Measurements from ENCODE around the gene COQ2. TPM values are rescaled to one million over a fixed set of nuclear protein-coding genes. Genes with fewer than 3 reads are reported as not detected.
A peak's percentile ranks its signal among the peaks of the same experiment; 100 is the strongest.
"Not testable (repeated sequence)": the region's sequence is repeated elsewhere in the genome, so short reads cannot be mapped to it uniquely, and the experiment has no call there.

COQ2 gene
- total RNA-seq, 8 experiments from 2014 or later: 5.6 to 26.2 (median 10.7) TPM

DNA sequence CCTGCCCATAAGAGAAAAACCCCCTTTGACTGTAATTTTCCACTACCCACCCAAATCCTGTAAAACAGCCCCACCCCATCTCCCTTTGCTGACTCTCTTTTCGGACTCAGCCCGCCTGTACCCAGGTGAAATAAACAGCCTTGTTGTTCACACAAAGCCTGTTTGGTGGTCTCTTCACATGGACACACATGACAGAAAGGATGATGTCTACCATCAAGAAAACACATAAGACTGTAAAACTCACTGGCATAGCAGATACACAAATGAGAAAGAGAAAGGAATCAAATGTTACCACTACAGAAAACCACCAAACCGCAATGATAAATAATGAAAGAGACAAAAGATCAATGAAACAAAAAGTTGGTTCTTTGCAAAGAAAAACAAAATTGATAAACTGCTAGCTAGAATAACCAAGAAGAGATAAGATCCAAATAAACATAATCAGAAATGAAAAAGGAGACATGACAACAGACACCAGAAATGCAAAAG is 48.9 kb downstream of the COQ2 start:
- H3K4me1 ChIP-seq (replicated peaks in 1 of 2); in situ Hi-C loops (cut with MboI; ENCODE audit: low pct_unique_long_range_greater_than_20kb in 2 of 9, low sequenced_read_pairs in 9 of 9, unreplicated experiment in 9 of 9); H3K4me3 ChIP-seq; ATAC-seq (replicated peaks in 6 of 8); H3K27ac ChIP-seq: not testable (repeated sequence)
- 71 to 100% (median 100%) methylated on average over 1 to 3 of the region's 3 CpGs; no CpG with 5 or more reads in 1 of the 10 experiments for WGBS, 10 experiments

DNA sequence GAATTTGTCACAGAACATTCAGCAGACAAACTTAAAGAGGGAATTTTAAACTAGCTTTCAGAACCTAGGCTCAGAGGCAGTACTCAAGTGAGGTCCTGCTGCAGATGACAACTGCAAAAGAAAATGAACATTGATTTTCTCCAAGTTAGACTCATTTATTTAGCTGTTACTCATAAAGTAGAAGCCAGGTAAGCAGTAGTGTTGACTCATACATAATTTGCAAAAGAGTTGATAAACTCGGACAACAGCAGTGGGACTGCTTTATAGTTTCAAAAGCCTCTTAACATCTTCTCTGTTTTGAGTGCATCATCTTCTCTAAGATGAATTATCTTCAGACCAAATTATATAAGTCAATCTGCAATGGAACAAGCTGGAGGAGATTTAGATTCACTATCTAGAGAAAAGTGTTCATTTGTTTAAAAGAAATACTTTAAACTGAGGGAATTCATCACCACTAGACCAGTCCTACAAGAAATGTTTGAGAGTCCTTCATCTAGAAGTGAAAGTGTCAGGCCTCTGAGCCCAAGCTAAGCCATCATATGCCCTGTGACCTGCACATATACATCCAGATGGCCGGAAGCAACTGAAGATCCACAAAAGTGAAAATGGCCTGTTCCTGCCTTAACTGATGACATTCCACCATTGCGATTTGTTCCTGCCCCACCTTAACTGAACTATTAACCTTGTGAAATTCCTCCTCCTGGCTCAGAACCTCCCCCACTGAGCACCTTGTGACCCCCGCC is 49.5 kb downstream of the COQ2 start:
- in situ Hi-C loops (cut with MboI; ENCODE audit: low pct_unique_long_range_greater_than_20kb in 2 of 9, low sequenced_read_pairs in 9 of 9, unreplicated experiment in 9 of 9): no loop called here
- Histone ChIP-seq H3K4me1 (replicated peaks in 1 of 2) (no peaks in the 10 kb centered on the region), H3K4me3 (no peak overlapping the region), H3K27ac (no peak overlapping the region)
- WGBS, 10 experiments: 83 to 100% (median 100%) methylated on average over 1 to 2 of the region's 4 CpGs; no CpG with 5 or more reads in 1 of the 10 experiments
- ATAC-seq (replicated peaks in 6 of 8): no peak

DNA sequence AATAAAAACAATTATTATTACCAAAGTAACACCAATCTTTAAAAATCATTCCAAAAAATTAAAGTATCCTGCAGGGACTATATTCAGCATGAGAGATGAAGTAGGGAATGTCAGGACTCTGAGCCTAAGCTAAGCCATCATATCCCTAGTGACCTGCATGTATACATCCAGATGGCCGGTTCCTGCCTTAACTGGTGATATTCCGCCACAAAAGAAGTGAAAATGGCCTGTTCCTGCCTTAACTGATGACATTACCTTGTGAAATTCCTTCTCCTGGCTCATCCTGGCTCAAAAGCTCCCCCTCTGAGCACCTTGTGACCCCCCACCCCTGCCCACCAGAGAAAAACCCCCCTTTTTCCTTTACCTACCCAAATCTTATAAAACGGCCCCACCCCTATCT is 50.2 kb downstream of the COQ2 start:
- H3K27ac ChIP-seq; H3K4me1 ChIP-seq (replicated peaks in 1 of 2); ATAC-seq (replicated peaks in 6 of 8); H3K4me3 ChIP-seq; in situ Hi-C loops (cut with MboI; ENCODE audit: low pct_unique_long_range_greater_than_20kb in 2 of 9, low sequenced_read_pairs in 9 of 9, unreplicated experiment in 9 of 9): not testable (repeated sequence)
- 100% methylated on average over 1 to 2 of the region's 3 CpGs; no CpG with 5 or more reads in 6 of the 10 experiments for WGBS, 10 experiments

DNA sequence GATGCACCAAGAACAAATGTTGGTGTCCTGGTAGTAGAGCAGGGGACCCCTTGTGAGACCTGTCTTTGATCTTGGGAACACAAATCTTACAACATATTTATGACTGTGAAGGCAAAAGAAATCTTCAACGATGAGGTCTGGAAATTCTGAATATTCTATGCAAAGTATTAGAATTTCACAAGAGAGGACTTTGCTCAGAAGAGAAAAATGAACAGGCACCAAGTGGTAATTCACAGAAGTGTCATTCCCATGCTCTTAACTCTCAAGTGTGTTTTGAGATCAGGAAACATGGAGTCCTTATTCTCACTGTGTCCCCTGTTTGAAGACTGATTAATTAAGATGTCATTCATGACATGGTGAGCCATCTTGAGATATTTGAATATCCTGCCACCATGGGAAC is 52.5 kb downstream of the COQ2 start:
- peak in 3 of 8 experiments; percentile 91 to 96 (median 94) for ATAC-seq (replicated peaks in 6 of 8)
- 0 to 71% (median 46%) methylated on average over 1 of the region's 1 CpG; no CpG with 5 or more reads in 6 of the 10 experiments for WGBS, 10 experiments
- Histone ChIP-seq H3K4me1 (replicated peaks in 1 of 2) (no peaks in the 10 kb centered on the region), H3K4me3 (no peak overlapping the region), H3K27ac (no peak overlapping the region)
- in situ Hi-C loops (cut with MboI; ENCODE audit: low pct_unique_long_range_greater_than_20kb in 2 of 9, low sequenced_read_pairs in 9 of 9, unreplicated experiment in 9 of 9): no loop called here

DNA sequence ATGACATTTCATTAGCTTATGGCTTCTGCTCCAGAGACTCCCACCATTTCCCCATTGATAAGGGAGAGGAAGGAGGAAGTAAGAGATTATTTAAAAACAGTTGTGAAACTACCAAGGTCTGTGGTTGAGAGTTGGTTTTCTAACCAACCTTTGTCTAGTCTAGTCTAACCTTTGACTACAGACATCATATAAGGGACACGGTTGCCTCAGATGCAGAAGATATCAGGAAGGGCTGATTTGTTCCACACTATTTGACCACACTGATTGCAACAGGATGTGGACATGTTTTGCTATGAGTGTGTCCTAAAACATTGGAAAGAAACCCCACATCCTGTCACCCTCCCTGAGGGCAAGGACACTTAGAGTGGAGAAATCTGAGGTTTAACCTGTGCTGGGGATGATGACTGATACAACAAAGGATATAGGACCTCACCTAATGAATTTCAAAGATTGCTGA is 53.0 kb downstream of the COQ2 start:
- WGBS, 10 experiments: 17 to 100% (median 95%) methylated on average over 1 of the region's 1 CpG; no CpG with 5 or more reads in 6 of the 10 experiments
- no peak overlapping the region for H3K27ac ChIP-seq
- in situ Hi-C loops (cut with MboI; ENCODE audit: low pct_unique_long_range_greater_than_20kb in 2 of 9, low sequenced_read_pairs in 9 of 9, unreplicated experiment in 9 of 9): no loop called here
- peak in 3 of 8 experiments; percentile 60 to 72 (median 67) for ATAC-seq (replicated peaks in 6 of 8)
- H3K4me1 ChIP-seq (replicated peaks in 1 of 2): no peaks in the 10 kb centered on the region
- no peak overlapping the region for H3K4me3 ChIP-seq

DNA sequence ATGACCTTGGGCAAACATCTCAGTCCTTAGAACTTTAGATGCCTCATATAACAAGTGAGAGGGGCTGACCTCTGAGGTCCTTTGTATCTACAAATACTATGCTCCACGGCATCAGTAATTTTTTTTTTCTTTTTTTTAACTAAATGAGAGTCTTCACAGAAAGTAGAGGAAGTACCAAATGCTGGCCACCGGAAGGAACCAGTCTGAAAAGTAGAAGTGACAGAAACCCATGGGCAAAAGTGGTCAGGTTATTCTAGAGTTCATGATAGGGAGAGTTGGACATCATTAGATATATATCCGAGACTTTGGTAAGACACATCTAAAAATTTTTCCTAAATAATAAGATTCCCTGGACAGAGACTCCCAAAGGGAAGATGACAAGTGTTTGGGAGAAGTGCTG is 53.7 kb downstream of the COQ2 start:
- Histone ChIP-seq H3K4me3 (no peak overlapping the region), H3K27ac (no peak overlapping the region), H3K4me1 (replicated peaks in 1 of 2) (no peaks in the 10 kb centered on the region)
- no peak for ATAC-seq (replicated peaks in 6 of 8)
- in situ Hi-C loops (cut with MboI; ENCODE audit: low pct_unique_long_range_greater_than_20kb in 2 of 9, low sequenced_read_pairs in 9 of 9, unreplicated experiment in 9 of 9): no loop called here
- 84 to 100% (median 89%) methylated on average over 1 to 3 of the region's 3 CpGs; no CpG with 5 or more reads in 1 of the 10 experiments for WGBS, 10 experiments

DNA sequence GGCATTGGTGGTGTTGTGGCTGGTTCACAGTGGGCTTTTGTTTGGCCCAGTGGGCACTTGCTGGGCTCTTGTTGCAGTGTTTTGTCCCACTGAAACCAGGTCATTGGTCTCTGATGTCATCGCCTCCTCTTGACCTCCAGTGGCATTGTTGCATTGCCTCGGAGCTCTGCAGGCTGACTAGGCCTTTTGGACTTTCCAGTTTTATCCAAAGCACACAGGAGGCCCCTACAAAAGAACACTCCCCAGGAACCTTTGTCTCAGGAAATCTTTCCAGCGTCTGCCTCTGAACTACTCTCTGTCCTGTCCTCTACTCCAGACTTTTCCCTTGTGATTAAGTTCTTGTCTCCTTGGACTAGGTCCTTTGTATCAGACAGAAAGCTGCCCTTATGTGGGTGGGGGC is 54.8 kb downstream of the COQ2 start:
- Histone ChIP-seq H3K27ac (no peak overlapping the region), H3K4me3 (no peak overlapping the region), H3K4me1 (replicated peaks in 1 of 2) (no peaks in the 10 kb centered on the region)
- in situ Hi-C loops (cut with MboI; ENCODE audit: low pct_unique_long_range_greater_than_20kb in 2 of 9, low sequenced_read_pairs in 9 of 9, unreplicated experiment in 9 of 9): no loop called here
- no peak for ATAC-seq (replicated peaks in 6 of 8)
- WGBS, 10 experiments: 43 to 100% (median 83%) methylated on average over 1 to 2 of the region's 3 CpGs; no CpG with 5 or more reads in 3 of the 10 experiments

DNA sequence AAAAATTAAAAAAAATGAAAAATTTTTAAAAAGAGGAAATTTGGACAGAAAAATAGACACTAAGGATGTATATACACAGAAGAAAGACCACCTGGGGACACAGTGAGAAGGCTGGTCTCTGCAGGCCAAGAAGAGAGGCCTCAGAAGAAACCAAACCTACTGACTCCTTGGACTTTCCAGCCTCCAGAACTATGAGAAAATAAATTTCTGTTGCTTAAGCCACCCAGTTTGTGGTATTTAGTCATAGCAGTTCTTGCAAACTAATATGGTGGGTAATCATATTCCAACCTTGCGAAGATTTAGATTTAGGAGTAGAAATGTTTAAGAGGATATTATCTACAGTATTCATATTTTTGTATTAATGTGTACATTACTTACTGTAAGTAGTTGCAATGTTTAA is 56.4 kb downstream of the COQ2 start:
- 80 to 100% (median 100%) methylated on average over 1 of the region's 1 CpG; no CpG with 5 or more reads in 4 of the 10 experiments for WGBS, 10 experiments
- in situ Hi-C loops (cut with MboI; ENCODE audit: low pct_unique_long_range_greater_than_20kb in 2 of 9, low sequenced_read_pairs in 9 of 9, unreplicated experiment in 9 of 9): no loop called here
- Histone ChIP-seq H3K4me3 (no peak overlapping the region), H3K27ac (no peak overlapping the region), H3K4me1 (replicated peaks in 1 of 2) (no peaks in the 10 kb centered on the region)
- no peak for ATAC-seq (replicated peaks in 6 of 8)

DNA sequence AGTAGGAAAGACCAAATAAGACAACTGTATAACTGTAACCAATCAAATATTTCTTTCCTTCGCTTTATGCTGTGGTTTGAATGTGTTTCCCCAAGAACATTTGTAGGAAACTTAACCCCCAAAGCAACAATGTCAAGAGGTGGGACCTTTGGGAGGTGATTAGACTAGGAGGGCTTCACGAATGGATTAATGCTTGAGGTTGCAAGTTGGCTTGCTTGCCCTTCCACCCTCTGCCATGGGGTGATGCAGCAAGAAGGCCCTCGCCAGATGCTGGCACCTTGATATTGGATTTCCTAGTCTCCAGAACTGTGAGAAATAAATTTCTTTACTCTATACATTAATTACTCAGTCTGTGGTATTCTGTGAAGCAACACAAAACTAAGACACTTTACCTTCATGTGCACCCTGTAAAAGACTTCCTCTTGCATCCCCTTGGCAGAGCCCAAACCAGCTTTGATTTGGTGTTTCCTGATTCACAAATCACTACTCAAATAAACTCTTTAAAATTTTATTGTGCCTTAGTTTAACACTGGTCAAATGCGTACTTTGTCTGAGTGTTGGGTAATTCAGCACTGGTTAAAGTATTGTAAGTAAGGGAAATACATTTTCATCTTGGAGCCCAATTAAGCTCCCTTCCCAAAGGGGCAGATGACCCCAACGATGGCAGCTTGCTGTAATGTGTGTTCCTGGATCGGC is 59.9 kb downstream of the COQ2 start:
- H3K27ac ChIP-seq: no peak overlapping the region
- ATAC-seq (replicated peaks in 6 of 8): no peak
- H3K4me3 ChIP-seq: no peak overlapping the region
- 83 to 100% (median 92%) methylated on average over 1 to 6 of the region's 6 CpGs for WGBS, 10 experiments
- H3K4me1 ChIP-seq (replicated peaks in 1 of 2): peaks cover under 1% of the 10 kb centered on the region in 2 donors
- in situ Hi-C loops (cut with MboI; ENCODE audit: low pct_unique_long_range_greater_than_20kb in 2 of 9, low sequenced_read_pairs in 9 of 9, unreplicated experiment in 9 of 9): no loop called here

DNA sequence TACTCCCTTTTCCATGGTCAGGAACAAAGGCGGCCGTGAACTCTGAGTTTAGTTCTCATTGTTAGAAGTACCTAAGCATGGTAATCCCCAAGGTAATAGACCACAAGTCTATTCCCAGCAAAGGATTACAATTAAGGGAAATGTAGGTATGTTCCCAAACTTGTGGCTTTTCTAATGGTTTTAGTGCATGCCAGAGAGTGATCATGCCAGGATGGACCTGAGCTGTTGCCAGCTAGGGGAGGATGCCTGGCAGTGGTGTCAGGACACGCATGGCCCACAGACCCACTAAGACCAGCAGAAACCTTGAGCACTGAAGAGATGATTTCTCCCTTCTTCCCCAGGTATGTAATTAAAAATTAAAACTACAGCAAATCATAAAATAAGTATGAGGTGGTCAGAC is 60.8 kb downstream of the COQ2 start:
- ATAC-seq (replicated peaks in 6 of 8): no peak
- in situ Hi-C loops (cut with MboI; ENCODE audit: low pct_unique_long_range_greater_than_20kb in 2 of 9, low sequenced_read_pairs in 9 of 9, unreplicated experiment in 9 of 9): no loop called here
- H3K4me3 ChIP-seq: no peak overlapping the region

DNA sequence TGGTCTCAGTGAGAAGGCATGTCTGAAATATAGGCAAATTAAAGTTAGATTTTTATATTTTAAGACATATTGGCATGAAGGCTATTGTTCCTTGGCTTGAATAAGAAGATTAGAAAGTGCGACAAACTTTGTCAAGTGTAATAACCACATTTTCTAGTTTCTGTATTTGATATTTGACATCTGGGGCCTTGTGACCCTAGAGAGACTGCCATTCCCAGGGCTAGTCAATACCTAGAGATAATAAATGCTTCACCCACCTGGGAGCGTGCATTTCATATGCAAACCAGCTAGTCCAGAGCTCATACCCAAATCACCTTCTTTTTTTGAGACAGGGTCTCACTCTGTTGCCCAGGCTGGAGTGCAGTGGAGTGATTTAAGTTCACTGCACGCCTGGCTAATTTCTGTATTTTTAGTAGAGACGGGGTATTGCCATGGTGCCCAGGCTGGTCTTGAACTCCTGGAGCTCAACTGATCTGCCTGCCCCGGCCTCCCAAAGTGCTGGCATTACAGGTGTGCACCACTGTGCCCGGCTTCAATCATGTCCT is 62.6 kb downstream of the COQ2 start:
- no peak overlapping the region for H3K27ac ChIP-seq
- peaks cover 2 to 5% of the 10 kb centered on the region in 2 donors for H3K4me1 ChIP-seq (replicated peaks in 1 of 2)
- no peak overlapping the region for H3K4me3 ChIP-seq
- 81 to 100% (median 91%) methylated on average over 2 to 4 of the region's 6 CpGs; no CpG with 5 or more reads in 4 of the 10 experiments for WGBS, 10 experiments
- in situ Hi-C loops (cut with MboI; ENCODE audit: low pct_unique_long_range_greater_than_20kb in 2 of 9, low sequenced_read_pairs in 9 of 9, unreplicated experiment in 9 of 9): no loop called here
- ATAC-seq (replicated peaks in 6 of 8): no peak

More for the DNA sequence above, 60.8 kb downstream of the COQ2 start:
- peaks cover 2 to 5% of the 10 kb centered on the region in 2 donors for H3K4me1 ChIP-seq (replicated peaks in 1 of 2)
- 70 to 100% (median 93%) methylated on average over 1 to 3 of the region's 3 CpGs; no CpG with 5 or more reads in 1 of the 10 experiments for WGBS, 10 experiments
- no peak overlapping the region for H3K27ac ChIP-seq

DNA sequence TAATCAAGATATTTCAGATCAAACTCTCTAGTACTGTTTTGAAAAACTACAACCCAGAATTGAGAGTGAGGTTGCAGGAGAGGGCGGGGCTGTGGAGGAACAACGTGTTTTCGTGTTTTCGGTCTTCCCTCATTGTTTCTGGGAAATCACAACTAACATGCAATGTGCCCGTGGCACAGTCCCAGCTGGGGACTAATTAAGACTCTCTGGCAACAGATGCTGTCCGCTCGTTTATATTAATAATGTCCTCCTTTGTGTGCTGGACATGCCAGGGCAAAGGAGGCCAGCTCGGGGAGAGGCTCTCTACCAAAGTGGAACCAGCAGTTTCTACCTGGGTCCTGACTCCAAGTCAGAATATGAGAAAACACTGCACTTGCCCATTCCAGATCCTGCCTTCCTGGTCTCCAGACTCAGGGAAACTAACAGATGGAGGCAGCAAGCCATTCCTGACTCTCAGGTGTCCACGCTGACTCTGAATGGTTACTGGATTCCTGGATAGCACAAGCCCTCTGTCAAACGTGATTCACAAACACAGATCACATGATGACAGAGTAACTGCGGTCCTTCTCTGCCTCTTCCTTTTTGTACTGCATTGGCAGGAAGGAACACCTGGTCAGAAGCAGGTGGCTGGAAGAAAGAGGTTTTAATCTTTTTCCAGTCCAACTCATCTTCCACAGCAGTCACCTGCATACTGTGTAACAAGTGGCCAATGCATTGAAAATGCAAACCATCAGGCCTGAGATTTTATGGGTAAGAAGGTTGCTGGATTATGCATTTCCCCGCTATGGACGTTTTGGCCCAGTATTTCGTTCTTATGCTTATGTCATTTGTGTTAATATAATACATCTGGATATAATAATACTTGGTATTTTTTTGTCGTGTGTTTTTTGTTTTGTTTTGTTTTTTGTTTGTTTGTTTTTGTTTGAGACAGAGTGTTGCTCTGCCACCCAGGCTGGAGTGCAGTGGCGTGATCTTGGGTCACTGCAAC is 65.0 kb downstream of the COQ2 start:
- Histone ChIP-seq H3K4me1 (replicated peaks in 1 of 2) (peaks cover 2 to 5% of the 10 kb centered on the region in 2 donors), H3K4me3 (no peak overlapping the region), H3K27ac (no peak overlapping the region)
- in situ Hi-C loops (cut with MboI; ENCODE audit: low pct_unique_long_range_greater_than_20kb in 2 of 9, low sequenced_read_pairs in 9 of 9, unreplicated experiment in 9 of 9): no loop called here
- peak; percentile 74 to 98 (median 80) for ATAC-seq (replicated peaks in 6 of 8)
- 20 to 87% (median 61%) methylated on average over 1 to 15 of the region's 16 CpGs for WGBS, 10 experiments
